NT2/D1 (cell line): Measurements from ENCODE around the gene IGSF1.

Experiments used
- DNase-seq: peaks from one replicate; pipeline ENCODE4 v3.0.0-alpha.2; 2011; ENCODE audit warnings: low read depth, low spot score
- H3K27me3 ChIP-seq: 2 replicates; pipeline ENCODE4 v1.6.0; 2011; ENCODE audit warnings: mild to moderate bottlenecking; ENCODE audit not compliant: insufficient read length, insufficient read depth
- H3K36me3 ChIP-seq: 2 replicates; pipeline ENCODE4 v1.6.1; 2011; ENCODE audit warnings: mild to moderate bottlenecking, low read length, mixed read lengths; ENCODE audit not compliant: insufficient read depth, insufficient read length
- H3K4me1 ChIP-seq: 2 replicates; pipeline ENCODE4 v1.5.1; 2011; ENCODE audit not compliant: insufficient read depth, insufficient read length
- H3K4me3 ChIP-seq: 2 replicates; pipeline ENCODE4 v1.5.1; 2011; ENCODE audit warnings: low read depth; ENCODE audit not compliant: insufficient read length
- H3K9ac ChIP-seq: 2 replicates; pipeline ENCODE4 v1.6.0; 2011; ENCODE audit warnings: low read depth; ENCODE audit not compliant: insufficient read length
- H3K9me3 ChIP-seq: 2 replicates; pipeline ENCODE4 v1.5.1; 2011; ENCODE audit warnings: mild to moderate bottlenecking, low read length; ENCODE audit not compliant: insufficient read depth
- SUZ12 ChIP-seq: IDR thresholded peaks from 2 replicates; pipeline ENCODE4 v1.6.1; 2011; ENCODE audit not compliant: insufficient read length, insufficient read depth; ENCODE audit errors: extremely low read depth
- YY1 ChIP-seq: IDR thresholded peaks from 2 replicates; pipeline ENCODE4 v1.6.1; 2011; ENCODE audit not compliant: insufficient read length, insufficient read depth
- ZNF274 ChIP-seq: IDR thresholded peaks from 2 replicates; pipeline ENCODE4 v1.6.1; 2011; ENCODE audit warnings: mild to moderate bottlenecking, low read depth, low read length

The IGSF1 gene

DNA sequence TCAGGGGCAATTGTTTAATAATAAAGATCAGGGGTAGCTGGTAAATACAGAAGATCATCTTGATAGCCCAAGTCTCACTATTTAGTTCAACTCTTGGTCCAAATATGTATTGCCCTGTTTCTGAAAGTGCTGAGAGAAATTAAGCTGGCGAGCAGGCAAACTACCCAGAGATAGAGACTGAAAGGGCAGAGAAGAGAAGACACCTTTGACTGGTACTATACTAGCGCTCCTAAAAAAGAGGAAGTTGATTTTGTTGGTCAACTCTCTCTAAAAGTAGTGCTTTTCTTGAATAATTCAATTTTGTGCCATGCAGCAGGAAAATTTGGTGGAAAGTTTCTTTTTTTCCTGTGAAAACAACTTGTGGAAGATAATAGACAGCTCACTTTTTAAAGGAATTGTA, 64.0 kb downstream of the IGSF1 start:
- no peak for DNase-seq
- Histone ChIP-seq H3K4me1 (no peaks in the 10 kb centered on the region), H3K9me3 (no peaks in the 10 kb centered on the region), H3K27me3 (no peaks in the 10 kb centered on the region), H3K4me3 (no peak overlapping the region), H3K36me3 (no peaks in the 10 kb centered on the region), H3K9ac (no peak overlapping the region)
- no peak for TF ChIP-seq YY1
- no peak for TF ChIP-seq ZNF274
- TF ChIP-seq SUZ12: no peak
